Nephron (organoid): ENCODE data around the gene TSR1.

Source experiments
- H3K27ac Mint-ChIP-seq, 3 experiments: 2 replicates each; pipeline ENCODE4 v1.8.0; 2020; ENCODE audit warnings: mixed read lengths in 3 of 3, mild to moderate bottlenecking in 2 of 3, moderate library complexity in 1 of 3
- H3K27me3 Mint-ChIP-seq: 2 replicates; pipeline ENCODE4 v1.8.0; 2021; ENCODE audit warnings: low read depth, mild to moderate bottlenecking, moderate library complexity, mixed read lengths
- H3K36me3 Mint-ChIP-seq: 2 replicates; pipeline ENCODE4 v1.8.0; 2020; ENCODE audit warnings: low read depth, mixed read lengths
- H3K4me1 Mint-ChIP-seq: 2 replicates; pipeline ENCODE4 v1.8.0; 2020; ENCODE audit warnings: mixed read lengths
- H3K4me3 Mint-ChIP-seq, 3 experiments: 2 replicates each; pipeline ENCODE4 v1.8.0; 2020; ENCODE audit warnings: mild to moderate bottlenecking in 3 of 3, mixed read lengths in 3 of 3, moderate library complexity in 2 of 3
- H3K9me3 Mint-ChIP-seq: 2 replicates; pipeline ENCODE4 v1.8.0; 2020; ENCODE audit warnings: mixed read lengths
- CTCF ChIP-seq, 3 experiments: fragments of 200-600 bp; sonication (generic); IDR thresholded peaks; one replicate each; pipeline ENCODE4 v1.5.0; 2021; ENCODE audit warnings: antibody characterized with exemption in 3 of 3; ENCODE audit not compliant: unreplicated experiment in 3 of 3

The TSR1 gene

GRCh38 chr17:2371183-2372130, 35.2 kb upstream of the TSR1 start:
- Mint-ChIP-seq H3K27ac (no peak overlapping the region), H3K4me1 (peaks cover 19% of the 10 kb centered on the region), H3K4me3 (no peak overlapping the region), H3K27me3 (no peaks in the 10 kb centered on the region), H3K36me3 (peaks cover 9% of the 10 kb centered on the region), H3K9me3 (no peaks in the 10 kb centered on the region)
- TF ChIP-seq CTCF (IDR thresholded peaks at IDR 0.05; ENCODE audit: unreplicated experiment in 3 of 3), result no peak

- Mint-ChIP-seq H3K27ac (peak overlapping the region in 1 of 3 experiments; percentile 48), H3K4me3 (no peak overlapping the region), H3K9me3 (no peaks in the 10 kb centered on the region), H3K27me3 (no peaks in the 10 kb centered on the region), H3K36me3 (peaks cover 9% of the 10 kb centered on the region), H3K4me1 (peaks cover 21% of the 10 kb centered on the region)
- no peak for TF ChIP-seq CTCF (IDR thresholded peaks at IDR 0.05; ENCODE audit: unreplicated experiment in 3 of 3)
Observed at GRCh38 chr17:2370211-2370589, 33.9 kb upstream of the TSR1 start.

GRCh38 chr17:2369551-2370210, 33.4 kb upstream of the TSR1 start:
- peaks cover 5% of the 10 kb centered on the region for H3K36me3 Mint-ChIP-seq
- H3K9me3 Mint-ChIP-seq, result no peaks in the 10 kb centered on the region
- TF ChIP-seq CTCF (IDR thresholded peaks at IDR 0.05; ENCODE audit: unreplicated experiment in 3 of 3), result peak in 1 of 3 experiments; percentile 22
- peaks cover 21% of the 10 kb centered on the region for H3K4me1 Mint-ChIP-seq
- H3K27ac Mint-ChIP-seq, result peak overlapping the region in 2 of 3 experiments; percentile 31 to 48
- H3K27me3 Mint-ChIP-seq, result no peaks in the 10 kb centered on the region
- no peak overlapping the region for H3K4me3 Mint-ChIP-seq

- Mint-ChIP-seq H3K27me3 (no peaks in the 10 kb centered on the region), H3K4me1 (peaks cover 25% of the 10 kb centered on the region), H3K36me3 (peaks cover 3% of the 10 kb centered on the region), H3K9me3 (no peaks in the 10 kb centered on the region), H3K27ac (peak overlapping the region in 2 of 3 experiments; percentile 22 to 38), H3K4me3 (no peak overlapping the region)
- no peak for TF ChIP-seq CTCF (IDR thresholded peaks at IDR 0.05; ENCODE audit: unreplicated experiment in 3 of 3)
Observed at GRCh38 chr17:2369039-2369438, 32.8 kb upstream of the TSR1 start.

- H3K4me1 Mint-ChIP-seq, result peaks cover 29% of the 10 kb centered on the region
- H3K9me3 Mint-ChIP-seq, result no peaks in the 10 kb centered on the region
- no peak overlapping the region for H3K4me3 Mint-ChIP-seq
- TF ChIP-seq CTCF (IDR thresholded peaks at IDR 0.05; ENCODE audit: unreplicated experiment in 3 of 3), result no peak
- no peak overlapping the region for H3K27ac Mint-ChIP-seq
- peaks cover 3% of the 10 kb centered on the region for H3K36me3 Mint-ChIP-seq
- no peaks in the 10 kb centered on the region for H3K27me3 Mint-ChIP-seq
Observed at GRCh38 chr17:2368359-2368758, 32.1 kb upstream of the TSR1 start.
